Parathyroid adenoma (tissue), 2 donors: ENCODE measurements around the gene MYLK.

ENCODE experiments used
- H2AFZ ChIP-seq: fragments of 300-600 bp; sonication (generic); one replicate; pipeline ENCODE4 v1.7.0; 2017; ENCODE audit warnings: antibody characterized with exemption, mild to moderate bottlenecking
- H3K27ac ChIP-seq: fragments of 300-600 bp; sonication (generic); one replicate; pipeline ENCODE4 v1.7.0; 2017
- H3K27me3 ChIP-seq: fragments of 300-600 bp; sonication (generic); one replicate; pipeline ENCODE4 v1.7.0; 2017; ENCODE audit warnings: low read length; ENCODE audit not compliant: control insufficient read depth, insufficient read depth
- H3K36me3 ChIP-seq: fragments of 300-600 bp; sonication (generic); one replicate; pipeline ENCODE4 v1.7.0; 2017; ENCODE audit warnings: low read length; ENCODE audit not compliant: control insufficient read depth, insufficient read depth
- H3K4me1 ChIP-seq: fragments of 300-600 bp; sonication (generic); one replicate; pipeline ENCODE4 v1.7.0; 2017; ENCODE audit warnings: control low read depth
- H3K4me2 ChIP-seq: fragments of 300-600 bp; sonication (generic); one replicate; pipeline ENCODE4 v1.7.0; 2017; ENCODE audit warnings: low read length
- H3K4me3 ChIP-seq: fragments of 300-600 bp; sonication (generic); one replicate; pipeline ENCODE4 v1.7.0; 2017; ENCODE audit warnings: low read depth, low read length
- H3K79me2 ChIP-seq: fragments of 300-600 bp; sonication (generic); one replicate; pipeline ENCODE4 v1.7.0; 2017; ENCODE audit warnings: control low read depth
- H3K9ac ChIP-seq: fragments of 300-600 bp; sonication (generic); one replicate; pipeline ENCODE4 v1.7.0; 2017; ENCODE audit warnings: mild to moderate bottlenecking
- H3K9me3 ChIP-seq: fragments of 300-600 bp; sonication (generic); one replicate; pipeline ENCODE4 v1.7.0; 2017; ENCODE audit warnings: low read length; ENCODE audit not compliant: control insufficient read depth
- TF ChIP-seq, protein P1 (sequence below): fragments of 300-600 bp; sonication (generic); IDR thresholded peaks from one replicate; pipeline ENCODE4 v1.7.0; 2017; ENCODE audit warnings: antibody characterized with exemption, mild to moderate bottlenecking
- donor health status: primary hyperparathyroidism.

Gene MYLK

DNA sequence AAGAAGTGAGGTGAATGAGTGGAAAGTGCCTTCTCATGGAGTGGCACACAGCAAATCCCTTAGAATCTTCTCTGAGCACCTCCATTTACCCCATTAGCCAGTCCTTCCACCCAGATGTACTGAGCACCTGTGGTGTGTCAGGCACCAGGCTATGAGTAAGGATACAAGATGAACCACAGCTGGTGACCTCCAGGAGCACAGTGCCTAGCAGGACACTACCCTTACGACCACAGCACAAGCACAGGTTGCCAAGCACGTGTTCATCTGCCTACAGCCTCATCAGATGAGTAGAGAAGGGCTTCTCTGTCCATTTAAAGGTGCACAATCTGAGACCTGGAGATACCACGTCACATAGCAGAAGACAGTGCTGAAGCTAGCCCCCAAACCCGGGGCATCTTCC lies 6.2 kb downstream of the MYLK start:
- no peak overlapping the region for H3K27ac ChIP-seq
- H3K4me3 ChIP-seq = no peak overlapping the region
- H3K9ac ChIP-seq = no peak overlapping the region
- TF ChIP-seq, protein P1, sequence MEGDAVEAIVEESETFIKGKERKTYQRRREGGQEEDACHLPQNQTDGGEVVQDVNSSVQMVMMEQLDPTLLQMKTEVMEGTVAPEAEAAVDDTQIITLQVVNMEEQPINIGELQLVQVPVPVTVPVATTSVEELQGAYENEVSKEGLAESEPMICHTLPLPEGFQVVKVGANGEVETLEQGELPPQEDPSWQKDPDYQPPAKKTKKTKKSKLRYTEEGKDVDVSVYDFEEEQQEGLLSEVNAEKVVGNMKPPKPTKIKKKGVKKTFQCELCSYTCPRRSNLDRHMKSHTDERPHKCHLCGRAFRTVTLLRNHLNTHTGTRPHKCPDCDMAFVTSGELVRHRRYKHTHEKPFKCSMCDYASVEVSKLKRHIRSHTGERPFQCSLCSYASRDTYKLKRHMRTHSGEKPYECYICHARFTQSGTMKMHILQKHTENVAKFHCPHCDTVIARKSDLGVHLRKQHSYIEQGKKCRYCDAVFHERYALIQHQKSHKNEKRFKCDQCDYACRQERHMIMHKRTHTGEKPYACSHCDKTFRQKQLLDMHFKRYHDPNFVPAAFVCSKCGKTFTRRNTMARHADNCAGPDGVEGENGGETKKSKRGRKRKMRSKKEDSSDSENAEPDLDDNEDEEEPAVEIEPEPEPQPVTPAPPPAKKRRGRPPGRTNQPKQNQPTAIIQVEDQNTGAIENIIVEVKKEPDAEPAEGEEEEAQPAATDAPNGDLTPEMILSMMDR = no peak
- no peaks in the 10 kb centered on the region for H3K79me2 ChIP-seq
- no peaks in the 10 kb centered on the region for H3K36me3 ChIP-seq
- no peaks in the 10 kb centered on the region for H3K27me3 ChIP-seq
- H3K9me3 ChIP-seq = no peaks in the 10 kb centered on the region
- no peak overlapping the region for H3K4me2 ChIP-seq
- no peaks in the 10 kb centered on the region for H3K4me1 ChIP-seq
- no peak overlapping the region for H2AFZ ChIP-seq

DNA sequence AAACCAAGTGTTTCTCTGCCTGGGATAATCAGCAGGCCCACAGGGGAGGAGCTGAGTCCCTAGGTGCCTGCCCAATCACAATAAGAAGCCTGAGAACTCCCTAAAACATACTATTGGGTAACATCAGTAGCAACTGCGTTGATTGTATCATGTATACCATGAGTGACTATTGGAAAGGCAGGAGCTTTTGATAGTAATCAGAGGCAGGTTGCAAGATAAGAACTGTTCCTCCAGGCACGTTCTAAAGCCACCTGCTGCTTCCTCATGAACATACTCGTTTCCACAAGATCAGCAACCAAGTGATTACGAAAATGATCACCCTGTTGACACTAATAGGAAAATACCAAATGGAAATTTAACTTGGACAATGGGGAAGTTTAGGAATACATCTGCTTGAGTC lies 6.7 kb downstream of the MYLK start:
- Histone ChIP-seq H3K4me3 (no peak overlapping the region), H2AFZ (no peak overlapping the region), H3K9me3 (no peaks in the 10 kb centered on the region), H3K9ac (no peak overlapping the region), H3K79me2 (no peaks in the 10 kb centered on the region), H3K36me3 (no peaks in the 10 kb centered on the region), H3K4me1 (no peaks in the 10 kb centered on the region), H3K27me3 (no peaks in the 10 kb centered on the region), H3K4me2 (no peak overlapping the region), H3K27ac (no peak overlapping the region)
- TF ChIP-seq, protein P1 = no peak

DNA sequence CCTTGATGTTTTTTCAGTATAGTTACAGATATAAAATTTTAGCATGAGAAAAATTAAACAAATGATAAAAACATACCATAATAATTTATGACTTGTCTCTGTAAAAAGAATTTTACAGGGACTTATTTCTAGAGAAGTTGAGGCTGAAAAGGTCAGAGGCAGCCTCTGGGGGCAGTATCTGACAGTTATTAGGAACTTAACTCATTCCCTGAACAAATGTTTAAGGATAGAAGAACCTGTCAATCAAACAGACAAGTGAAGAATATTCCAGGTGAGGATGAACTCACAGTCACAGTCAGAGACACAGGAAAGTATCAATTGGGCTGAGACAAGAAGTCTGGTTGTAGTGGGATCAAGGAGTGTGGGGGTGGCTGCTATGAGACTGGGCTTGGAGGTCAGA lies 7.3 kb downstream of the MYLK start:
- no peaks in the 10 kb centered on the region for H3K27me3 ChIP-seq
- H3K4me3 ChIP-seq = no peak overlapping the region
- H3K9ac ChIP-seq = no peak overlapping the region
- no peak overlapping the region for H2AFZ ChIP-seq
- no peaks in the 10 kb centered on the region for H3K79me2 ChIP-seq
- H3K4me1 ChIP-seq = no peaks in the 10 kb centered on the region
- no peaks in the 10 kb centered on the region for H3K36me3 ChIP-seq
- no peak overlapping the region for H3K4me2 ChIP-seq
- TF ChIP-seq, protein P1 = no peak
- no peaks in the 10 kb centered on the region for H3K9me3 ChIP-seq
- no peak overlapping the region for H3K27ac ChIP-seq

DNA sequence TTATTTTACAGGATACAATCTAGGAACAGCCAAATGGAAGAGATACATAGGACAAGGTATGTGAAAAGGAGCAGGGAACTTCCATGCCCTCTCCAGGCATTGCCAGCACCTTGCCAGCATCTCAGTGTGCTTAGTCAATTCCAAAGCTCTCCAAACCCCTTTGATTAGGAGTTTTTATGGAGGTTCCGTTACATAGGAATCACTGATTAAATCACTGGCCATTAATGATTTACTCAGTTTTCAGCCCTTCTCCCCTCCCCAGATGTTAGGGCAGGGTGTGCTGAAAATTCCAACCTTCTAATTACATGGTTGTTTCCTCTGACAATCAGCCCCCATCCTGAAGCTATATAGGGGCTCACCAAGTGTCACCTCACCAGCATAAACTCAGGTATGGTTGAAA lies 11.5 kb downstream of the MYLK start:
- no peak overlapping the region for H3K4me2 ChIP-seq
- H2AFZ ChIP-seq = no peak overlapping the region
- H3K9me3 ChIP-seq = no peaks in the 10 kb centered on the region
- no peak overlapping the region for H3K4me3 ChIP-seq
- H3K36me3 ChIP-seq = no peaks in the 10 kb centered on the region
- H3K4me1 ChIP-seq = no peaks in the 10 kb centered on the region
- no peak overlapping the region for H3K27ac ChIP-seq
- H3K27me3 ChIP-seq = no peaks in the 10 kb centered on the region
- TF ChIP-seq, protein P1 = no peak
- no peak overlapping the region for H3K9ac ChIP-seq
- no peaks in the 10 kb centered on the region for H3K79me2 ChIP-seq

DNA sequence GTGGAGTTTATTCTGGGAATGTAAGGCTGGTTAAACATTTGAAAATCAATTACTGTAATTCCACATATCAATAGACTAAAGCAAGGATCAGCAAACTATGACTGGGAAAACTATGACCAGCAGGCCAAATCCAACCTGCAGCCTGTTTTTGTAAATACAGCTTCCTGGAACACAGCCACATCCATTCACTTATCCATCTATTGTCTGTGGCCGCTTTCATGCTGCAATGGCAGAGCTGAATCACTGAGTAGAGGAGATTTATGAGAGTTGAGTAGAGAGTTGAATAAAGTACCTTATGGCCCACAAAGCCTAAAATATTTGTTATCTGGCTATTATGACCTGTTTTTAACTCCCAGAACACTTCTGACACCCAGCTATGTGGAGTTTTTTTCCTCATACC lies 12.2 kb downstream of the MYLK start:
- H3K79me2 ChIP-seq = no peaks in the 10 kb centered on the region
- no peak overlapping the region for H3K4me3 ChIP-seq
- H3K9ac ChIP-seq = no peak overlapping the region
- H3K27ac ChIP-seq = no peak overlapping the region
- TF ChIP-seq, protein P1 = no peak
- H3K27me3 ChIP-seq = no peaks in the 10 kb centered on the region
- H3K4me2 ChIP-seq = no peak overlapping the region
- no peaks in the 10 kb centered on the region for H3K36me3 ChIP-seq
- no peak overlapping the region for H2AFZ ChIP-seq
- no peaks in the 10 kb centered on the region for H3K9me3 ChIP-seq
- H3K4me1 ChIP-seq = no peaks in the 10 kb centered on the region
